Measurements from ENCODE around the gene KLHL30. TPM values are rescaled to one million over a fixed set of nuclear protein-coding genes. Genes with fewer than 3 reads are reported as not detected.

KLHL30 gene
- total and polyA plus RNA-seq, 3 donors from 2014 or later: 0.16 to 0.37 (median 0.29) TPM

GRCh38 chr2:238158018-238158508 is 19.6 kb downstream of the KLHL30 start:
- H3K9me3 ChIP-seq: no peaks in the 10 kb centered on the region
- intact Hi-C loops (cut with DNase I; ENCODE audit: low total_unique reads): no loop called here
- H3K27ac ChIP-seq: no peak overlapping the region
- H3K27me3 ChIP-seq: no peaks in the 10 kb centered on the region
- 52% methylated on average over 18 of the region's 21 CpGs; no CpG with 5 or more reads in 1 of the 2 donors for WGBS, 2 donors
- no peaks in the 10 kb centered on the region for H3K36me3 ChIP-seq (ENCODE audit: low read depth, missing control alignments)
- no peaks in the 10 kb centered on the region for H3K4me1 ChIP-seq
- H3K4me3 ChIP-seq: peak overlapping the region in 1 of 2 donors; percentile 41
- no peak for DNase-seq
- TF ChIP-seq POLR2A (IDR thresholded peaks at IDR 0.05): no peak
- no peak for TF ChIP-seq CTCF (IDR thresholded peaks at IDR 0.05)

GRCh38 chr2:238158509-238159070 is 20.1 kb downstream of the KLHL30 start, which contains the start of gene ERFE:
TSS of gene ERFE (plus strand) at chr2:238158970. CDS start at chr2:238159008, 38 bp downstream.
- no peaks in the 10 kb centered on the region for H3K4me1 ChIP-seq
- no peaks in the 10 kb centered on the region for H3K36me3 ChIP-seq (ENCODE audit: low read depth, missing control alignments)
- intact Hi-C loops (cut with DNase I; ENCODE audit: low total_unique reads): no loop called here
- no peaks in the 10 kb centered on the region for H3K9me3 ChIP-seq
- no peak within 1 kb of the TSS for H3K27ac ChIP-seq
- DNase-seq: peak; percentile 40
- 5 to 7% methylated on average over 3 to 29 of the region's 61 CpGs for WGBS, 2 donors
- H3K27me3 ChIP-seq: no peaks in the 10 kb centered on the region
- H3K4me3 ChIP-seq: peak within 1 kb of the TSS; percentile 24 to 41
- TF ChIP-seq POLR2A (IDR thresholded peaks at IDR 0.05) (no peak), CTCF (IDR thresholded peaks at IDR 0.05) (peak in 1 of 3 experiments; percentile 42)

GRCh38 chr2:238159071-238159539 is 20.6 kb downstream of the KLHL30 start:
- Histone ChIP-seq H3K4me3 (peak overlapping the region in 1 of 2 donors; percentile 24), H3K27me3 (no peaks in the 10 kb centered on the region), H3K4me1 (no peaks in the 10 kb centered on the region), H3K36me3 (ENCODE audit: low read depth, missing control alignments) (no peaks in the 10 kb centered on the region), H3K27ac (no peak overlapping the region), H3K9me3 (no peaks in the 10 kb centered on the region)
- intact Hi-C loops (cut with DNase I; ENCODE audit: low total_unique reads): no loop called here
- DNase-seq: no peak
- 3 to 4% methylated on average over 18 to 26 of the region's 52 CpGs for WGBS, 2 donors
- no peak for TF ChIP-seq CTCF (IDR thresholded peaks at IDR 0.05)
- TF ChIP-seq POLR2A (IDR thresholded peaks at IDR 0.05): no peak

GRCh38 chr2:238159661-238160205 is 21.3 kb downstream of the KLHL30 start:
- Histone ChIP-seq H3K4me3 (no peak overlapping the region), H3K9me3 (no peaks in the 10 kb centered on the region), H3K36me3 (ENCODE audit: low read depth, missing control alignments) (no peaks in the 10 kb centered on the region), H3K27ac (no peak overlapping the region), H3K4me1 (no peaks in the 10 kb centered on the region), H3K27me3 (no peaks in the 10 kb centered on the region)
- TF ChIP-seq POLR2A (IDR thresholded peaks at IDR 0.05): no peak
- TF ChIP-seq CTCF (IDR thresholded peaks at IDR 0.05): no peak
- 33 to 59% methylated on average over 1 to 10 of the region's 10 CpGs for WGBS, 2 donors
- no peak for DNase-seq
- intact Hi-C loops (cut with DNase I; ENCODE audit: low total_unique reads): no loop called here
